Stimulated activated CD8-positive, alpha-beta memory T cell treated with anti-CD3 and anti-CD28 coated beads, Interleukin-7, amount 100 ng/mL, for 1 hour (primary cell): ENCODE measurements around the gene TRIM44.

Experiments
- DNase-seq, 2 donors: peaks; one replicate each; pipeline ENCODE4 v3.0.0-alpha.2; 2020; ENCODE audit warnings: low read depth in 2 of 2

The TRIM44 gene

DNA sequence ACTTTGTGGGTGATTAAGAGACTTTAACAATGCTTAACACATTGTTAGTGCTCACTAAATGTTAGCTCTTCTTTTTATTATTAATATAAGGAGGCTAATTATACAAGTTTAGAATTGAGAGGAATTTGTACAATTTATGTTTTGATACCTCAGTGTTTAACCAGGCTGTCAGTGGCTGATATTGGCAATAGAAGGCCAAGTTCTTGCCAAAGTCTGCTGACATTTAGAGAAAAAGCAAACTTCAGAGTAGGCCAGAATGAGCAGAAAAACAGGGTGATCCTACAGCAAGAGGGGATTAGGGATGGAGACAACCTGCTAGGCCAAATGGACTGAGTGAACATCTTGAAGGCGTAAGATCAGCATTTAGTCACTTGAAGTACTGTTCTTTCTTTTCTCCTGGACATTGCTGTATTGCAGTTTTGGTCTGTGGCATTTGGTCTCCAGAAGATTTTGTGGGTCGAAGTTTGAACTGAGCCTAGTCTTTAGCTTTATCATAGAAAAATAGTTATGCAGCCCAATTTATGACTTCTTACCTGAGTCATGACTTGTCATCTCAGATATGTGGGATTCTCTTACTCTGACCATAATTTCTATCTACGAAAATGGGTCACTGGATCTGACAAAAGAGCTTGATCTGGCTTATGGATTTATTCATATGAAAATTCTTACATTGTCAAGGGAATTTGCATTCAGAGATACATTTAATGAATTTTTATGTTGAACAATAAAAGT lies 9.0 kb downstream of the TRIM44 start:
- DNase-seq = no peak

DNA sequence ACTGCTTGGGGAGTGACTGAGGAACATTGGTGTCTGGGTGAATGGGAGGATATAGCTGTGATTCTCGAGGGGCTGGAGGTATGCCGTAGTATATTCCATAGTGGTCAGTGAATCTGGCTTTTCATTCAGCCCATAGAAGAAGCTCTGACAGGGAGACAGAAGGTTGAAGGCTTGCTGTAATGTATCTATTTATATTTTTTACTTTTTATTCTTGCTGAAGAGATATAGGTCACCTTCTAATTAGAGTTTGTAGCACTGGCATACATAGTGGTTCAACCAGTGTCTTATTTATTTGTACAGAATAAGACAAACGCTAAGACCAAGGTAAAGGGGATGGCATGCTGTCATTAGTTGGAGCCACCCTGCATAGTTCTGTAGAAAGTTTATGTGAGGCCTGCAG lies 10.0 kb downstream of the TRIM44 start:
- no peak for DNase-seq

DNA sequence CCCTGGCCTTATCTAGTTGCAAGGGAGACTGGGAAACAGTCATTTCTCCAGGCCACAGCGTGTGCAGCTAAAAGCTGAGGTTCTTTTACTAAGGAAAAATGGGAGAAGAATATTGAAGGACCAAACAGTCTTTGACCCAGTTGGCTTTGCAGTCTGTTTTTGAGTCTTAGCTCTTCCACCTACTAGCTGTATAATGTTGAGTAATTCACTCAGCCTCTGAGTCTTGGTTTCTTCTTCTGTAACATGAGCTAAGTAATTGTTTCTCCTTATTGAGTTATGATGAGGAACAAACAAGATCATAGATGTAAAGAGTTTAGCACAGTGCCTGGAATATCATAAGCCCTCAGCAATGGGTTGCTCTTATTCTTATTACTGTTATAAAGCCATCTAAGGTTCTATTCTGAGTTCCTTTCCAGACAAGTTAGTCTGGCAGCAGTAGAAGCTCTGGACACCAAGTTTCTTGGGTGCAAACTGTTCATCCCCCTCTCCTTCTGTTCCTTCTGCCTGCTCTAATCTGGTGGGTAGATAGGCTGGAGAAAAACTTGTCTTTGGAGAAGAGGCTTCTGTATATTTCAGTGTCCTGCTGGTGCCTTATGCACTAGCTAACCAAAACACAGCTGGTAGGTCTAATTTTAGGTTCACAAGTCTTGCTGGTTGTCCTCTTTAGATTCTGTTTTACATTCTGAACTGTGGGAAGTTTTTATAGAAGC lies 13.5 kb downstream of the TRIM44 start:
- DNase-seq = no peak

DNA sequence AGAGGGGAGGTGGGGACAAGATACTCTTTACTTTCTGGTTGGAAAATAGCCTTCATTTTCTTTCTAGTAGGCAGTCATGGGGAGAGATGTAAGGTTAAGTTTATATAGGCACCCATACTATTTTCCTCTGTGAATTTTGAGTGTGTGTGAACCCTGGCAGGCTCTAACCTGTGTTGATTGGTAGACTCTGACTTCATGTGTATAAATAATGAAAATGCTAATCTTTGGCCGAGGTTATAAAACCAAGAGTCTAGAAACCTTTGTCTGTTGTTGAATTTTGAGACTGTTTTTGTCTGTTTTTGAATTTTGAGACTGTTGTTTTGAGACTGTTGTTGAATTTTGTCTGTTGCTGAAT lies 14.0 kb downstream of the TRIM44 start:
- no peak for DNase-seq

DNA sequence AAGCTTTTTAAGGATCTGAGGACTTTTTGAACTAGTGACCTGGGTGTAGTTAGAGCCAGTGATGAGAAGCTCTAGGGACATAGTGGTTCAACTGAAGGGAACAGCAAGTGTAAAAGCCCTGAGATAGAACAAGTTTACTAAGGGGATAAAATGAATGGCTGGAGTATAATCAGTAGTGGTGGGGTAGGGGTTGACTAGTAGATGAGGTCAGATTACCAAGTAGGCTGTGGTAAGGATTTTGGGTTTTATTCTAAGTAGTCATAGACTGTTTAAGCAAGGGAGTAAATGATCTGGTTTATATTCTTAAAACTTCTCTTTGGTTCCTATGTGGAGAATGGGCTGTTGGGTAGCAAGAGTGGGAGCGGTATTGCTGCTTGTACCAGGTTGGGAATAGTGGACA lies 15.3 kb downstream of the TRIM44 start:
- no peak for DNase-seq

DNA sequence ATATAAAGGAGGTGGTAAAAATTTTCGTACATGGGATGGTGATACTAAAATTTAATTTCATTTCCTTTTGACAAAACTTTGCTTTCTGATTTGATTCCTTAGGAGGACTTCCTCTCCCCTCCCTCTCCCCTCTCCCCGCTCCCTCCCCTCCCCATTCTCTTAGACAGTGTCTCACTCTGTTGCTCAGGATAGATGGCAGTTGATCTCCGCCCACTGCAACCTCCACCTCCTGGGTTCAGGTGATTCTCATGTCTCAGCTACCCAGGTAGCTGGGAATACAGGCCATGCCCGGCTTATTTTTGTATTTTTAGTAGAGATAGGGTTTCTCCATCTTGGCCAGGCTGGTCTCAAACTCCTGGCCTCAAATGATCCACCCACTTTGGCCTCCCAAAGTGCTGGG lies 15.9 kb downstream of the TRIM44 start:
- no peak for DNase-seq

DNA sequence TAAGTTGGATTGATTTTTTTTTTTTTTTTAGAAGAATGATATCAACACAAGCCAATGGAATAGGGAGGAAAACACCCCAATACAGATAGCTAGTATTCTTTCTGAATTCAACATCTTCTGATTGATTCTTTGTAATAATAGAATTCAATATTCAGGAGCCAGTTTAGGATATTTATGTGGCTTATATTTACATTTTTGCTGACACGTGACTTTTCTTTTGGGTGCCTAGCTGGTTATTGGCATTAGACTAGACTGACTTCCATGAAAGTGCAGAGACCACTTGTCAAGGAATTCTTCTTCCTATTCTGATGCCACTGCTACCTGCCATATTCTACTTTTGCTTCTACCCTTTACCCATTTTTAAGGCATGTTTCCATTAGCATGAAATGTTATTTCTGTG lies 16.4 kb downstream of the TRIM44 start:
- no peak for DNase-seq

DNA sequence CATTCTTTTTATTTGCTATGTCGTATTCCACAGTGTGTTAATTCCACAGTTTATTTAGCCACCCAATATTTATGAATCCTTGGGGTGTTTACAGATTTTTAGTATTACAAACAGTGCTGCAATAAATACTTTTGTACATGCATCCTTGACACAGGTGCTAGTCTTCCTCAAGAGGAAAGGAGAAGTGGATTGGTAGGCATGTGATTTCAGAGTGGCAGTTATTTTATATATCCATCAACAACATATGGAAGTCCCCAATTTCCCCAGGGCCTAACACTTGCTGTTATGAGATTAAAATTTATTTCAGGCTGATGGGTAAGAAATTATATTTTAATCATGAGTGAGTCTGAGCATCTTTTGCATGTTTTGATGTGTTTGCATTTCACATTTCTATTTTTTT lies 17.9 kb downstream of the TRIM44 start:
- no peak for DNase-seq

DNA sequence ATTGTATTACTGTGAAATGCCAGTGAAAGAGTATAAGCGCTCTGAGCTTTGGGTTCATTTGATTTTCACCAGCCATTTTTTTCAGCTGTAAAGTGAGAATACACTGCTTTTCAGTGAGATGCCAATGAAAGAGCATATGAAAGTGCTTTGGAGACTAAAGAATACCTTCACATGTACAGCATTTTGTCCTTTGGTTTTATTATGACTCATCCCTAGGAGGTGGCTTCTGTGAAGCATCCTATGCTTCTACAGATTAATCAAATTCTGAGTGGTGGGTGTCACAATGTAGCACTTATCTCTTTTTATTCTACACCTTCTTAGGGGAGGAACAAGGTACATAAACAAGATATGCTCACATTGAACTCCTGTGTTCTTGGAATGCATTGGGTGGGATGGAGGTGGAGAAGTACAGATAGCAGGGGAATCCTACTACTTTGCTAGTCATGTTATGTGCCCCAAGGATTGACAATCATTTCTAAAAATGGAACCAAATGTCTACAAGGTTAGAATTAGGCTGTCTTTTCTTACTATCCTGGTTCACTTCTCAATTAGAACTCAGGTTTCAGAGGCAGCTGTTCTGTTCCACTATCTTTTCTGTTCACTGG lies 18.7 kb downstream of the TRIM44 start:
- DNase-seq = no peak

DNA sequence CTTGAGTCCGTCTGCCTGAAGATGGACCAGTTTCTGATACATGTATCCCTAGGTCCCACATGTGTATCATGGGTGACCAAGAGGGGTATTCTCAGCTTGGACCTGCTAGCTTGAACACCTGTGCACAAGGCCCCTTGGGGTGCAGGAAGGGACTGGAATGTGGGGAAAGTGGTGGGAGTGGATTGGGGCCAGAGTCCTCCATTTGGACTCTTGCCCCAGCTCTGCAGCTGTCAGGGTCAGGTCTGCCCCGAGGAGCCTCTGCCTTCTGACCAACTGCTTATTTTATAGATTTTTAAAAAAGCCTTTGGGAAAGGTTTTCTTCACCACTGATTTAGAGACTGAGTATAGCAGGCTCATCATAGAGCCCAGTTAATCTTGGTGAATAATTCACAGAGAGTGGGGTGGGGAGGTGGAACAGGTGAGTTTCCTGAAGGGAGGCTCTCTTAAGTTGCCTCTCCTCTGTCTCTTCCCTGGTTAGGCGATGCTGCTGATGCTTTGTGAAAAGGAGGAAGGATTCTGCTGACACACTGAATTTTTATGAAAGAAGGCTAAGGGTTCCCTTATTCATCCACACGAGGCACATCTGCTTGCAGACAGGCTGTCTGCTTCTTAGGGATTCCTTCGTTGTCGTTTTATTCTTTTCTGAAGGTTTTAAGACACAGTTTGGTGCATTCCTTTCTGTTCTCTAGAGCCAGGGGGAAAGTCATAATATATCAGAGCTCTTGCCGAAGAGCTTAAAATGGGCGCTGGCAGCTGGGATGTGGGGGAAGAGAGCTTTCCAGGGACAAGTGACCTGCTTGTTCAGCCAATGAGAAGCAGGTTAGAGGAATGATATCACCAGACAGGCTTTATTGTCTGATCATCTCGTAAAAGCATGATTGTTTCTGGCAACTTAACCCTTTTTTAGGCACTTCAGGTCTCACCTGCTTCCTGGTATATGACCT lies 19.9 kb downstream of the TRIM44 start:
- DNase-seq = no peak

DNA sequence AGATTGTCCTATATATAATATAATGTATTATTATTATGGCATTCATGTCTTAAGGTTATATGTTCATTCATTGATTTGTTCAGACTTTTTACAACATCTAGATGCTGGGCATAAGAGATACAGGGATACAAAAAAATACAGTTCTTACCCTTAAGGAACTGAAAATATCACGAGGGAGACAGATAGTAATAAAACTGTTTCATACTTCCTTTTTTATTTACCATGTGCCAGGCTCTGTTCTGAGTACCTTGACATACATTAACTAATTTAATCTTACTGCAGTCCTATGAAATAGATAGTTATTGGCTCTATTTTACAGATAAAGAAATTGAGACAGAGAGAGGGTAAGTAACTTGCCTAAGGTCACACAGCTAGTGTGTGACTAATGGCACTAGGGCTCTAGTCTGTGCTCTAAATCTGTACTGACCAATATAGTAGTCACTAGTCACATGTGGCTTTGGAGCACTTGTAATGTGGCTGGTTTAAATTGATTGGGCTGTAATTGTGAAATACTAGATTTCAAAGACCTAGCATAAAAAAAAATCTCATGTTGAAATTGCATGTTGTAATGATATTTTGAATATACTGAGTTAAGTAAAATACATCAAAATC lies 21.3 kb downstream of the TRIM44 start:
- no peak for DNase-seq

DNA sequence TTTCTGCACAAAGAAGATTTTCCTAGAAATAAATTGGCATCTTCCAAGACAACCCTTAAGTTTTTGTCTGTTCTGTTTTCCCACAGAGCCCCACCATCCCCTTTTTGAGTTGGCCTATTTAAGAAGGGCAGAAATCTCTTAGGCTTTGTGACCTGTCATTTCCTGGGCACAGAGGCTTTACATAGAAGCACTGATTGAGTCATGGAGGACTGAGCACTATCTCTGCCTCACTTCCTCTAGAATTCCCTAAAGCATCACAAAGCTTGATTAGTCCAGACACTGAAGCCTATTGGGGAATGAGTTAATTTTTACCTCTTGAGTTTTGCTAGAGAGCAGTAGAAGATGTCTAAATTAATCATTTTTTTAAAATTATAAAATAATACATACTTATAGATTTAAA lies 25.4 kb downstream of the TRIM44 start:
- no peak for DNase-seq

DNA sequence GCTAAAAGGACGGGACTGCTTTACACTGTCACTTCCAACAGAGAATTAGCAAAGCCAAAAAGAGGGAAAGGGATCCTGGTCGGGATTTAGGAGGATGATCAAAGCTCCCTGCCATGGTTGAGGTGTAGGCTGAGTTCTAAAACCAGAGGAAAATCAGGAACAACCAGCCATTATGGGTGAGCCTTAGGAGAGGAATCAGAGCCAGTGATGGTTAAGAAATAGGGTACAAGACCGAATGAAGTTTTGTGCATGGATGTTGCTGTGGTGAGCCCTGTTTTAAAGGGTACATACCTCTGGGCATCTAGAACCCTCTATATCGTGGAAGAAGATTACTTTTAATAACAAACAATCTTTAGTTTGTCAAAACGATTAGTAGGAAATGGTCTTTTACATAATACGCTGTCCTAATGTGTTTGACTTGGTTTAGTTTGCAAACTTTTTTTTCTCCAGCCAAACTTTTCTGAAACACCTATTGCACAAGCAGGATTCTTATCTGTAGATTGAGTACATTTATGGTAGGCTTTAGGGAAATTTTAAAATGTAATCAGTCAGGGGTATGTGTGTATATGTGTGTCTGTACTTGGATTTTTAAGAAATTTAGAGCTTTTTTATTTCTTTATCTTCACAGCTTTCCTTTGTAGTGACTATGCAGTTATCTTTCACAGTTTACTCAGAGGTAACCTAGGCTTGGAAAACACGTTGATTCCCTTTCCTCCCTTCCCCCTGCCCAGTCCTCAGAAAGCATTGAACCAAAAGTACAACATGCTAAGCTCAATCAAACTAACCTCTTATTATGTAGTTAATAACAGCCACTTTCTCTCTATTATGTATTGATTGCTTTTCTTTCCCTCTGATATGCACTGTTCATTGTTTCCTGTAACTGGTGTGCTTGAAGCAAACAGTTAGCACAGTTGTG lies 26.8 kb downstream of the TRIM44 start:
- DNase-seq = no peak

DNA sequence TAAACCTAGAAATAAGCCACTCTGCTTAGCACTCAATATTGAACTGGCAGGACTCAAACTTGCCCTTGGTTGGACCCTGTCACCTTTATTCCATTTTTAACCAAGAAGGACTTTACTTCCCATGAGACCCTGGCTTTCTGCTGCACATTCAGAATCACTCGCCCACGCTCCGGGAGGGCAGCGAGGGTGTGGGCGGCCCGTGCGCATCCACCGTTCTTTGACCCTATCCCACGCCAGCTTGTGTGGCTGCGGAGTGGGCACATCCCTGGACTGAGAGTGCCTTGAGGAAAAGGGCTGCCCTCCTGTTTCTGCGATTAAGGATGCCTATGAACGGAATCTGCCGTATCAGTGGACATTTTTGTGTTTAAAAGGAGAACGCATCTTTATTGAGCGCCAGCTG lies 39.6 kb downstream of the TRIM44 start:
- no peak for DNase-seq

DNA sequence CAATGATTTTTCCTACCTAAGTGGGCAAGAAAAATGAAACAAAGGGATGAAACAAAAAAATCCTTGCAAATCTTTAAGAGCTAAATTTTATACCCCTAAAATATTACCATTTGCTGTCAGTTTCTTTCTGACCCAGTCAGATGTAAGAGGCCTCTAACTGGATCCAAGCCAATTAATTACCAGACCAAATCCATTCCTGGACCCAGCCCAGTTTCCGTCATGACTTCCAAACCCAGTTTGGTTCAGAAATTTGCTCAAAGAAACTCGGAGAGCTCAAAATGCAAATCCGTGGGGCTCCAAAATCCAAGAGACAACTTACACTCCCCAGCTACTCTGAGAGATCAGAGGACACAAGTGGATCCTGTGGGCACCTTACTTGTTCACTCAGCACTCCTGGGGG lies 46.8 kb downstream of the TRIM44 start:
- no peak for DNase-seq

DNA sequence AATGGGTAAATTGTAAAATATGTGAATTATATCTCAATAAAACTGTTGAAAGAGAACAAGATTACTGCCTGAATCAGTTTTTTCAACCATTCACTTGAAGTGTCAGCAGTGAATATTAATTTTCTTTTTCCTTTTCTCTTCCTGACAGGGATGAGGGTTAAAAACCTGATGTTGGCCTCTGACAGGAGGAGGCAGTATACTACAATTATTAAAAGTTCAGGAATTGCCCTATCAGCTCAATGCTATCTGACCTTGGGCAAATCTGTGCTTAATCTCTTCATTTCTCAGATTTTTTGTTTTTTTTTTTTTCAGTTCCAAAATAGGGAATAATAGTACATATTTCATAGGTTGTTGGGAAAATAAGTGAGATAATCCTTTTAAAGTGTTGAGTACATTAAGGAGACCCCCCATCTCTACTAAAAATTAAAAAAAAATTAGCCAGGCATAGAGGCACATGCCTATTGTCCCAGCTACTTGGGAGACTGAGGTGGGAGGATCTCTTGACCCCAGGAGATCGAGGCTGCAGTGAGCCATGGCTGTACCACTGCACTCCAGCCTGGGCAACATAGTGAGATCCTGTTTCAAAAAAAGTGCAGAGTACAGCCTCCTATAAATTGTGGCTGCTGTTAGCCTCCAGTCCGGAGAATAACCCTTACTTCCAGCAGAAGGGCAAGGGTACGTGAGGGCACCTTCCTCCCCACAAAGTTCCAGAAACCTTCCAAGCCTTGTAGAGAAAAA lies 48.8 kb downstream of the TRIM44 start:
- no peak for DNase-seq

DNA sequence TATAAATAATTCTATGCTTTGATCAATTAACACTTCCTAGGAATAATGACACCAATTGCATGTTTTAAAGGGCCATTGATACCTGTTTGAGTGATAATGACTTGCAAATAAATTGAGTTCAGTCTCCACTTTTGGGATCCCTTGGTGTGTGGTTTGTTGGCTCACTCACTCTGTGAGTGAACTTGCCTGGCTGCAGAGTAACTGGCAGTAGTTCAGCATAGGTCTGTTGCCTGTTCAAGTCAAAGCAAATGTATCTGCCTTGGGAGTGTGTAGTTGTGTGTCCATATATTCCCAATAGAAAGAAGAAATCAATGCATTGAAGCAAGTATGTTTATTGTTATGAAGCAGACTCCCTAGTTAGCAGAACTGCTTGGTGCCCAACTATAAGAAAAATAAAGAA lies 49.3 kb downstream of the TRIM44 start:
- DNase-seq = no peak

DNA sequence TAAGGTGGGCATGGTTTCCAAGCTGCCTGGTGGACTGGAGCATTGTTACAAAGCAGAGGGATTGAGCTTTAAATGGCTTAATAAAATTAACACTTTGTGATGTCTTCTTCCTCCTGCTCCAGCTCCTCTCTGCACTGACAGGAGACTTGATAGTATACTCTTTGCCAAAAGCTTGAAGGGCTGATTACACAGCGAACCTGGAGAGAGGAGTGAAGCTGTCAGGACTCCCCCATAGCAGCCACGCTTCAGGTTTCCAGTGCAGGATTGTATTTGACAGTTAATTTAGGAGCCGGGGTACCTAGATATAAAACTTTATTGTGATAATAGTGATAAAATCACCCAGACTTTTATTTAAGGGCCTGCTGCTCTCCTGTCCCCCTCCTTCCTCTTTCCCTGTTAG lies 50.0 kb downstream of the TRIM44 start:
- DNase-seq = no peak

DNA sequence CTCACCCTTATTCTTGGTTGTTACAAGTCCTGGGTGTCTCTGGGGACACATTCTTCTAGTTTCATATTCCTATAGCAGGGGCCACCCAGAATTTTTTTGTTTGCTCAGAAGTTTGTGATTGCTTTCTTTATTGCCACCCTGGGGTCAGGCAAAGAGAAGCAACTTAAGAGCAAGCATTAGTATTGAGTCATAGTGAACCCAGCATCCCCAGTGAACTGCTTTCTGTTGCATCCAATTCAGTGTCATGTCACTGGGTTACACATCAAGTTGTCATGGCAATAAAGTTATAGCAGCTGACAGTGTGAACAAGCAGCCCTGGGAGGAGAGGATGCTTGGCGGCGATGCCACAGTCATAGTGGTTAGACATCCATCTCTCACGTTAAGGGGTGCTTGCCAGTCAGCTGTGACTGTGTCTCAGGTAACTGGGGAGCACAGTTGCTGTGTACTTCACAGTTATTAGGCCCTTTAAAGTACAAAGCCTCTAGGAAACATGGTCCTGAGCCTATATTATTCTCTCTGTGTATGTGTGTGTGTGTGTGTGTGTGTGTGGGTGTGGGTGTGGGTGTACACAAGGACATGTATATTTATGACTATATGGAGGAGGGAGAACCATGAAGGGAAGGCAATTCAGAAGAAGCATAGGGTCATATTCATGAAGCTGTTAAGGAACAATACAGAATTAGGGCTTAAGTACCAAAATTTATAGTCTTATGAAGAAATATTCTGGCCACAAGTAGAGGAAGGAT lies 52.5 kb downstream of the TRIM44 start:
- no peak for DNase-seq
